Parathyroid adenoma (tissue), 2 donors: ENCODE results near the gene ZNF248.
"Not testable (repeated sequence)": the region's sequence is repeated elsewhere in the genome, so short reads cannot be mapped to it uniquely, and the experiment has no call there.

Source experiments
- H2AFZ ChIP-seq: fragments of 300-600 bp; sonication (generic); one replicate; pipeline ENCODE4 v1.7.0; 2017; ENCODE audit warnings: antibody characterized with exemption, mild to moderate bottlenecking
- H3K27ac ChIP-seq: fragments of 300-600 bp; sonication (generic); one replicate; pipeline ENCODE4 v1.7.0; 2017
- H3K27me3 ChIP-seq: fragments of 300-600 bp; sonication (generic); one replicate; pipeline ENCODE4 v1.7.0; 2017; ENCODE audit warnings: low read length; ENCODE audit not compliant: control insufficient read depth, insufficient read depth
- H3K36me3 ChIP-seq: fragments of 300-600 bp; sonication (generic); one replicate; pipeline ENCODE4 v1.7.0; 2017; ENCODE audit warnings: low read length; ENCODE audit not compliant: control insufficient read depth, insufficient read depth
- H3K4me1 ChIP-seq: fragments of 300-600 bp; sonication (generic); one replicate; pipeline ENCODE4 v1.7.0; 2017; ENCODE audit warnings: control low read depth
- H3K4me2 ChIP-seq: fragments of 300-600 bp; sonication (generic); one replicate; pipeline ENCODE4 v1.7.0; 2017; ENCODE audit warnings: low read length
- H3K4me3 ChIP-seq: fragments of 300-600 bp; sonication (generic); one replicate; pipeline ENCODE4 v1.7.0; 2017; ENCODE audit warnings: low read depth, low read length
- H3K79me2 ChIP-seq: fragments of 300-600 bp; sonication (generic); one replicate; pipeline ENCODE4 v1.7.0; 2017; ENCODE audit warnings: control low read depth
- H3K9ac ChIP-seq: fragments of 300-600 bp; sonication (generic); one replicate; pipeline ENCODE4 v1.7.0; 2017; ENCODE audit warnings: mild to moderate bottlenecking
- H3K9me3 ChIP-seq: fragments of 300-600 bp; sonication (generic); one replicate; pipeline ENCODE4 v1.7.0; 2017; ENCODE audit warnings: low read length; ENCODE audit not compliant: control insufficient read depth
- TF ChIP-seq, protein P1 (sequence below): fragments of 300-600 bp; sonication (generic); IDR thresholded peaks from one replicate; pipeline ENCODE4 v1.7.0; 2017; ENCODE audit warnings: antibody characterized with exemption, mild to moderate bottlenecking
- donor health status: primary hyperparathyroidism.

The ZNF248 gene

GRCh38 chr10:37865957-37866803 lies 8.8 kb upstream of the ZNF248 start:
- no peak overlapping the region for H2AFZ ChIP-seq
- no peaks in the 10 kb centered on the region for H3K79me2 ChIP-seq
- TF ChIP-seq, protein P1, sequence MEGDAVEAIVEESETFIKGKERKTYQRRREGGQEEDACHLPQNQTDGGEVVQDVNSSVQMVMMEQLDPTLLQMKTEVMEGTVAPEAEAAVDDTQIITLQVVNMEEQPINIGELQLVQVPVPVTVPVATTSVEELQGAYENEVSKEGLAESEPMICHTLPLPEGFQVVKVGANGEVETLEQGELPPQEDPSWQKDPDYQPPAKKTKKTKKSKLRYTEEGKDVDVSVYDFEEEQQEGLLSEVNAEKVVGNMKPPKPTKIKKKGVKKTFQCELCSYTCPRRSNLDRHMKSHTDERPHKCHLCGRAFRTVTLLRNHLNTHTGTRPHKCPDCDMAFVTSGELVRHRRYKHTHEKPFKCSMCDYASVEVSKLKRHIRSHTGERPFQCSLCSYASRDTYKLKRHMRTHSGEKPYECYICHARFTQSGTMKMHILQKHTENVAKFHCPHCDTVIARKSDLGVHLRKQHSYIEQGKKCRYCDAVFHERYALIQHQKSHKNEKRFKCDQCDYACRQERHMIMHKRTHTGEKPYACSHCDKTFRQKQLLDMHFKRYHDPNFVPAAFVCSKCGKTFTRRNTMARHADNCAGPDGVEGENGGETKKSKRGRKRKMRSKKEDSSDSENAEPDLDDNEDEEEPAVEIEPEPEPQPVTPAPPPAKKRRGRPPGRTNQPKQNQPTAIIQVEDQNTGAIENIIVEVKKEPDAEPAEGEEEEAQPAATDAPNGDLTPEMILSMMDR, result no peak
- H3K36me3 ChIP-seq, result no peaks in the 10 kb centered on the region
- no peak overlapping the region for H3K27ac ChIP-seq
- H3K4me3 ChIP-seq, result no peak overlapping the region
- H3K27me3 ChIP-seq, result no peaks in the 10 kb centered on the region
- no peaks in the 10 kb centered on the region for H3K9me3 ChIP-seq
- no peak overlapping the region for H3K9ac ChIP-seq
- H3K4me1 ChIP-seq, result no peaks in the 10 kb centered on the region
- no peak overlapping the region for H3K4me2 ChIP-seq

GRCh38 chr10:37865264-37865663 lies 7.9 kb upstream of the ZNF248 start:
- TF ChIP-seq, protein P1, result no peak
- Histone ChIP-seq H3K4me1 (no peaks in the 10 kb centered on the region), H3K36me3 (no peaks in the 10 kb centered on the region), H3K27me3 (no peaks in the 10 kb centered on the region), H3K4me2 (no peak overlapping the region), H3K79me2 (no peaks in the 10 kb centered on the region), H3K4me3 (no peak overlapping the region), H3K9ac (no peak overlapping the region), H2AFZ (no peak overlapping the region), H3K27ac (no peak overlapping the region), H3K9me3 (no peaks in the 10 kb centered on the region)

DNA sequence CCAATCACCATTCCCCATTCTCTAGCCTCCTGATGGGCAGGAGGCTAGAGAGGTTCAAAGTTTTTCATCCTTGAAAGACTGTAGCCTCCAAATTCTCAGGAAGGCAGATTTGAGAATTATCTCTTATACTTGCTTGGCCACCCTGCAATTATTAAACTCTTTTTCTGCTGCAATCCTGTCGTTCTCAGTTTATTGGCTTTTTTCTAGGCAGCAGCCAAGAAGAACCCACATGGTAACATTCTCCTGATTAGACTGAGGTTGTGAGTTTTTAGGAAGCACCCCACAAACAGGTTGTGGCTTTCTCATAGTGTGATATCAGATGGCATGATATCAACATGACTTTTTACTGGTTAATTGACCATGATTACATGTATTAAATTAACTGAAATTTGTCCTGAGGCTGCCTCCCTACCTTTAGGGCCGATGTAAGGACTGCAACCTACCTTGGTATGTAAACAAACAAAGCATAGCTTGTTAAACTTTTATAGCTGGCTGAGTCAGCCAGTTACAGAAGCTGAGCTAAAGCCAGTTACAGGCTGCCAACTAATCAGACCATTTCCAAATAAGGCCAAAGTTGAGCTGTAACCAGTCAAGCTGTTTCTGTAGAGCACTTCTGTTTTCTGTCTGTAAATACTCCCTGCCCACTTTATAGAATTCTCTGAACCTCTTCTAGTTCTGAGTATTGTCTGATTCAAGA lies 3.2 kb upstream of the ZNF248 start:
- Histone ChIP-seq H3K4me1 (peaks cover 2% of the 10 kb centered on the region), H3K27ac (no peak overlapping the region), H2AFZ (peak overlapping the region; percentile 25), H3K9ac (no peak overlapping the region), H3K4me2 (no peak overlapping the region), H3K27me3 (no peaks in the 10 kb centered on the region), H3K9me3 (no peaks in the 10 kb centered on the region), H3K36me3 (no peaks in the 10 kb centered on the region), H3K79me2 (peaks cover 7% of the 10 kb centered on the region), H3K4me3 (no peak overlapping the region)
- TF ChIP-seq, protein P1, result no peak

GRCh38 chr10:37859270-37859669 lies 1.9 kb upstream of the ZNF248 start:
- not testable (repeated sequence) for H2AFZ ChIP-seq, H3K9ac ChIP-seq, H3K9me3 ChIP-seq, H3K27me3 ChIP-seq, H3K36me3 ChIP-seq, H3K4me3 ChIP-seq, H3K4me2 ChIP-seq, H3K4me1 ChIP-seq, H3K27ac ChIP-seq, H3K79me2 ChIP-seq

GRCh38 chr10:37856881-37857286 lies 526 bp downstream of the ZNF248 start:
- TF ChIP-seq, protein P1, result no peak
- Histone ChIP-seq H2AFZ (peak overlapping the region; percentile 94), H3K36me3 (no peaks in the 10 kb centered on the region), H3K27me3 (no peaks in the 10 kb centered on the region), H3K9ac (peak overlapping the region; percentile 49), H3K4me3 (peak overlapping the region; percentile 97), H3K4me2 (peak overlapping the region; percentile 78), H3K79me2 (peaks cover 7% of the 10 kb centered on the region), H3K9me3 (no peaks in the 10 kb centered on the region), H3K4me1 (peaks cover 2% of the 10 kb centered on the region), H3K27ac (peak overlapping the region; percentile 97)
